ENCODE results near the gene IL1RAPL1.

Gene IL1RAPL1

DNA sequence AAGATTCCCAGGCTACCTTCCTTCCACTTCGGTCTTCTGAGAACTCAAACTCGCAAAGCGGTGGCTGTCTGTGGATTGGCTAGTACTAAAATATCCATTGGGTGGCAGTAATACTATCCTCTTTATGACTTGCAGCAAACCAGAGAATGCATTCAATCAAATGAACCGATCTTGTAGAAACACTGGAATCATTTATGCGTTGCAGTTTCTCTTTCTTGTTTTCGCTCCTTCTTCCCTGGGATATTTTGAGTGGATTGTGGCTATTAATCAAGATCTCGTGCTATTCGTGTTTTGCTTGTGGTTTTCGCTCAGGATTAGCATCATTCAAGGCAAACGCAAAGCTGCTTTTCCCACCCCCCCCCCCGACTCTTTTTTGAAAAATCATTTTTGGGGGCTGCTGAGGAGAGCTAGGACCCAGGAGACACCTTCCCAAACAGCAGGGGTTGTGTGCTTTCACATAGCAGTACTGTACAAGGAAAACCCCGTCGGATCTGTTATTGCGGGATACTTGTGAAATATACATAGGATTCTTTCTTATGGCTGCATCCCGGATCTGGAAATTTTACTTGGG, at the start of gene IL1RAPL1:
Gene IL1RAPL1, plus strand, starts transcription at position 466 of the 571 bp plus-strand sequence.
- Histone ChIP-seq H3K4me1 (ENCODE audit: insufficient read depth, low read length) (no peaks in the 10 kb centered on the region), H2AFZ (ENCODE audit: low read depth, low read length) (no peak within 1 kb of the TSS), H3K79me2 (ENCODE audit: insufficient read depth, low read length) (no peaks in the 10 kb centered on the region), H3K36me3 (ENCODE audit: insufficient read depth, low read length) (no peaks in the 10 kb centered on the region), H3K9ac (ENCODE audit: low read depth, low read length) (no peak within 1 kb of the TSS), H3K4me3 (ENCODE audit: low read depth in 1 of 2, low read length in 2 of 2) (no peak within 1 kb of the TSS), H3K27ac (ENCODE audit: low read length) (no peak within 1 kb of the TSS), H3K9me3 (ENCODE audit: insufficient read depth, low read length, severe bottlenecking) (no peaks in the 10 kb centered on the region), H4K20me1 (ENCODE audit: insufficient read depth, low read length) (no peaks in the 10 kb centered on the region), H3K4me2 (ENCODE audit: insufficient read depth, low read length) (no peak within 1 kb of the TSS), H3K27me3 (ENCODE audit: insufficient read depth, low read length, poor library complexity) (no peaks in the 10 kb centered on the region)
- TF ChIP-seq CTCF (IDR thresholded peaks at IDR 0.05; ENCODE audit: borderline replicate concordance, extremely low read depth, low read length, poor library complexity, severe bottlenecking) (no peak), EZH2 (IDR thresholded peaks at IDR 0.05; ENCODE audit: borderline replicate concordance, low read depth, low read length, severe bottlenecking) (no peak)
- ATAC-seq (ENCODE audit: insufficient read depth, low read depth) (no peak), DNase-seq (no peak)

- TF ChIP-seq CTCF (IDR thresholded peaks at IDR 0.05; ENCODE audit: borderline replicate concordance, extremely low read depth, low read length, poor library complexity, severe bottlenecking) (no peak), EZH2 (IDR thresholded peaks at IDR 0.05; ENCODE audit: borderline replicate concordance, low read depth, low read length, severe bottlenecking) (no peak)
- H3K27me3 ChIP-seq (ENCODE audit: insufficient read depth, low read length, poor library complexity) = no peaks in the 10 kb centered on the region
- H3K9ac ChIP-seq (ENCODE audit: low read depth, low read length) = no peak overlapping the region
- H3K79me2 ChIP-seq (ENCODE audit: insufficient read depth, low read length) = no peaks in the 10 kb centered on the region
- DNase-seq = no peak
- ATAC-seq (ENCODE audit: insufficient read depth, low read depth) = no peak
- no peaks in the 10 kb centered on the region for H3K9me3 ChIP-seq (ENCODE audit: insufficient read depth, low read length, severe bottlenecking)
- no peaks in the 10 kb centered on the region for H3K36me3 ChIP-seq (ENCODE audit: insufficient read depth, low read length)
- no peaks in the 10 kb centered on the region for H3K4me1 ChIP-seq (ENCODE audit: insufficient read depth, low read length)
- H3K4me2 ChIP-seq (ENCODE audit: insufficient read depth, low read length) = no peak overlapping the region
- no peak overlapping the region for H3K4me3 ChIP-seq (ENCODE audit: low read depth in 1 of 2, low read length in 2 of 2)
- H4K20me1 ChIP-seq (ENCODE audit: insufficient read depth, low read length) = no peaks in the 10 kb centered on the region
- no peak overlapping the region for H3K27ac ChIP-seq (ENCODE audit: low read length)
- H2AFZ ChIP-seq (ENCODE audit: low read depth, low read length) = no peak overlapping the region
These were observed 44.5 kb upstream of the IL1RAPL1 start for GRCh38 chrX:28542791-28543190.

DNA sequence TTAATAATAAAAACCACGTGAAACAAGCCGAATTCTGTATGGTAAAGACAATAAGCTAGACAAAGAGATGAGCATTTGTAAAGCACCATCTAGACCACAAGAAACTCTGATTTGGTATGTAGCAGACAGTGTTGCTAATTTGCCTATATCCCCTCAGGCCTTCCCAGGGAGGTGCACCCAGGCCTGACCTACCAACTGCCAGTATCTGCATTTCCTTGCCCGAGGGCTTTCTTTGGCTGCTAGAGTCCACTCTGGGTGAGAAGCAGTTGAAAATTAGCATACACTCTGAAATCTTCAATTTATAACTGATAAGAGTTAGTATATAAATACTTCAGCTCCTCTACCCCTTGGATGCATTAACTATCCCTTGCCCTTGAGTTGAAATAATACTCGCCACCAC, 37.4 kb upstream of the IL1RAPL1 start:
- no peak overlapping the region for H3K9ac ChIP-seq (ENCODE audit: low read depth, low read length)
- H3K79me2 ChIP-seq (ENCODE audit: insufficient read depth, low read length) = no peaks in the 10 kb centered on the region
- no peak overlapping the region for H3K4me2 ChIP-seq (ENCODE audit: insufficient read depth, low read length)
- no peak overlapping the region for H3K27ac ChIP-seq (ENCODE audit: low read length)
- no peak overlapping the region for H2AFZ ChIP-seq (ENCODE audit: low read depth, low read length)
- H3K27me3 ChIP-seq (ENCODE audit: insufficient read depth, low read length, poor library complexity) = no peaks in the 10 kb centered on the region
- no peak overlapping the region for H3K4me3 ChIP-seq (ENCODE audit: low read depth in 1 of 2, low read length in 2 of 2)
- H3K36me3 ChIP-seq (ENCODE audit: insufficient read depth, low read length) = no peaks in the 10 kb centered on the region
- H4K20me1 ChIP-seq (ENCODE audit: insufficient read depth, low read length) = no peaks in the 10 kb centered on the region
- ATAC-seq (ENCODE audit: insufficient read depth, low read depth) (no peak), DNase-seq (no peak)
- TF ChIP-seq CTCF (IDR thresholded peaks at IDR 0.05; ENCODE audit: borderline replicate concordance, extremely low read depth, low read length, poor library complexity, severe bottlenecking) (no peak), EZH2 (IDR thresholded peaks at IDR 0.05; ENCODE audit: borderline replicate concordance, low read depth, low read length, severe bottlenecking) (no peak)
- H3K4me1 ChIP-seq (ENCODE audit: insufficient read depth, low read length) = no peaks in the 10 kb centered on the region
- H3K9me3 ChIP-seq (ENCODE audit: insufficient read depth, low read length, severe bottlenecking) = no peaks in the 10 kb centered on the region

All from DND-41 (cell line).